Inferior parietal cortex (tissue), 1 donor: ENCODE results near the gene CARD8.

Experiments used
- DNase-seq: peaks from one replicate; pipeline ENCODE4 v3.0.0-alpha.2; 2016; ENCODE audit errors: extremely low spot score

CARD8 gene

GRCh38 chr19:48213959-48214358 lies 41.8 kb downstream of the CARD8 start:
- no peak for DNase-seq

- no peak for DNase-seq
These were observed 45.7 kb downstream of the CARD8 start for GRCh38 chr19:48210005-48210404.

GRCh38 chr19:48206397-48207093 lies 49.2 kb downstream of the CARD8 start:
- no peak for DNase-seq

- DNase-seq = peak; percentile 98
These were observed 51.7 kb downstream of the CARD8 start for GRCh38 chr19:48203794-48204628.

- no peak for DNase-seq
These were observed 52.4 kb downstream of the CARD8 start for GRCh38 chr19:48203222-48203793.

GRCh38 chr19:48196933-48197665 lies 58.6 kb downstream of the CARD8 start:
- DNase-seq = no peak

GRCh38 chr19:48196321-48196763 lies 59.4 kb downstream of the CARD8 start:
- no peak for DNase-seq

- DNase-seq = no peak
These were observed 60.6 kb downstream of the CARD8 start for GRCh38 chr19:48194844-48195830.

GRCh38 chr19:48194041-48194843 lies 61.5 kb downstream of the CARD8 start:
- DNase-seq = no peak

GRCh38 chr19:48192750-48193149 lies 63.0 kb downstream of the CARD8 start:
- no peak for DNase-seq

GRCh38 chr19:48190885-48191284 lies 64.8 kb downstream of the CARD8 start:
- DNase-seq = no peak

GRCh38 chr19:48190288-48190884 lies 65.3 kb downstream of the CARD8 start:
- DNase-seq = peak; percentile 87

- DNase-seq = no peak
These were observed 69.1 kb downstream of the CARD8 start for GRCh38 chr19:48186541-48186991.

- no peak for DNase-seq
These were observed 69.7 kb downstream of the CARD8 start for GRCh38 chr19:48186015-48186414.

GRCh38 chr19:48183356-48183755 lies 72.4 kb downstream of the CARD8 start:
- no peak for DNase-seq

- DNase-seq = no peak
These were observed 73.3 kb downstream of the CARD8 start for GRCh38 chr19:48182434-48182833.

GRCh38 chr19:48181505-48181904 lies 74.2 kb downstream of the CARD8 start:
- DNase-seq = no peak

GRCh38 chr19:48176226-48176625 lies 79.5 kb downstream of the CARD8 start:
- DNase-seq = no peak

GRCh38 chr19:48175578-48175977 lies 80.1 kb downstream of the CARD8 start:
- DNase-seq = no peak
